NCI-H1048 (cell line): ENCODE data around the gene CCDC85A.

Experiments used
- DNase-seq: peaks from one replicate; lab custom pipeline; 2025; lab: John Stamatoyannopoulos, UW

CCDC85A gene

GRCh38 chr2:56239030-56239429, 55.2 kb downstream of the CCDC85A start:
- no peak for DNase-seq

GRCh38 chr2:56239437-56239836, 55.6 kb downstream of the CCDC85A start:
- DNase-seq, result no peak

GRCh38 chr2:56240210-56240609, 56.4 kb downstream of the CCDC85A start:
- DNase-seq, result no peak

- DNase-seq, result no peak
Measured at GRCh38 chr2:56244506-56244905, 60.7 kb downstream of the CCDC85A start.

- DNase-seq, result no peak
Measured at GRCh38 chr2:56244911-56245530, 61.2 kb downstream of the CCDC85A start.

- DNase-seq, result no peak
Measured at GRCh38 chr2:56248965-56249742, 65.4 kb downstream of the CCDC85A start.

GRCh38 chr2:56250153-56250729, 66.5 kb downstream of the CCDC85A start:
- DNase-seq, result no peak

GRCh38 chr2:56260415-56260814, 76.6 kb downstream of the CCDC85A start:
- no peak for DNase-seq

GRCh38 chr2:56262241-56262640, 78.5 kb downstream of the CCDC85A start:
- no peak for DNase-seq

- DNase-seq, result no peak
Measured at GRCh38 chr2:56263876-56264275, 80.1 kb downstream of the CCDC85A start.

- no peak for DNase-seq
Measured at GRCh38 chr2:56266761-56267414, 83.1 kb downstream of the CCDC85A start.

GRCh38 chr2:56267415-56267788, 83.6 kb downstream of the CCDC85A start:
- no peak for DNase-seq

GRCh38 chr2:56268856-56269255, 85.1 kb downstream of the CCDC85A start:
- no peak for DNase-seq

- DNase-seq, result no peak
Measured at GRCh38 chr2:56271275-56271674, 87.5 kb downstream of the CCDC85A start.

- no peak for DNase-seq
Measured at GRCh38 chr2:56285224-56285623, 101.4 kb downstream of the CCDC85A start.

GRCh38 chr2:56286936-56287335, 103.1 kb downstream of the CCDC85A start:
- DNase-seq, result no peak

GRCh38 chr2:56287508-56287907, 103.7 kb downstream of the CCDC85A start:
- DNase-seq, result no peak

GRCh38 chr2:56287974-56288373, 104.2 kb downstream of the CCDC85A start:
- DNase-seq, result no peak

GRCh38 chr2:56288838-56289580, 105.2 kb downstream of the CCDC85A start:
- DNase-seq, result no peak

GRCh38 chr2:56291711-56292110, 107.9 kb downstream of the CCDC85A start:
- no peak for DNase-seq

GRCh38 chr2:56292951-56293350, 109.2 kb downstream of the CCDC85A start:
- no peak for DNase-seq

- no peak for DNase-seq
Measured at GRCh38 chr2:56295666-56296065, 111.9 kb downstream of the CCDC85A start.
